H9 (cell line): ENCODE measurements around the gene LPIN2. TPM values are rescaled to one million over a fixed set of nuclear protein-coding genes. Genes with fewer than 3 reads are reported as not detected.

Experiments
- DNase-seq: peaks from one replicate; pipeline ENCODE4 v3.0.0-alpha.2; 2017
- H2AFZ ChIP-seq: one replicate; pipeline ENCODE4 v1.6.1; 2013; ENCODE audit warnings: mild to moderate bottlenecking, low read length, control low read depth, moderate library complexity
- H2AK5ac ChIP-seq: 2 replicates; pipeline ENCODE4 v1.6.1; 2013; ENCODE audit warnings: low read length, control low read depth, mixed read lengths; ENCODE audit not compliant: insufficient read length
- H2BK120ac ChIP-seq: one replicate; pipeline ENCODE4 v1.6.1; 2013; ENCODE audit warnings: low read depth, mild to moderate bottlenecking, low read length, control low read depth, inconsistent platforms; ENCODE audit not compliant: poor library complexity, severe bottlenecking
- H2BK12ac ChIP-seq: 2 replicates; pipeline ENCODE4 v1.6.1; 2013; ENCODE audit warnings: low read length, control low read depth, mixed read lengths, low read depth; ENCODE audit not compliant: insufficient read length
- H2BK15ac ChIP-seq: 2 replicates; pipeline ENCODE4 v1.6.1; 2013; ENCODE audit warnings: low read depth, low read length, control low read depth
- H2BK20ac ChIP-seq: one replicate; pipeline ENCODE4 v1.6.1; 2013; ENCODE audit warnings: low read depth, mild to moderate bottlenecking, low read length, control low read depth, inconsistent platforms; ENCODE audit not compliant: poor library complexity, severe bottlenecking
- H2BK5ac ChIP-seq: 2 replicates; pipeline ENCODE4 v1.6.1; 2013; ENCODE audit warnings: low read length, control low read depth, mixed read lengths; ENCODE audit not compliant: insufficient read length
- H3K14ac ChIP-seq: 2 replicates; pipeline ENCODE4 v1.6.1; 2013; ENCODE audit warnings: low read length, control low read depth; ENCODE audit not compliant: insufficient read depth
- H3K18ac ChIP-seq: 2 replicates; pipeline ENCODE4 v1.6.1; 2013; ENCODE audit warnings: low read depth, mild to moderate bottlenecking, mixed read lengths, low read length, control low read depth; ENCODE audit not compliant: insufficient read length
- H3K23ac ChIP-seq: 2 replicates; pipeline ENCODE4 v1.6.1; 2013; ENCODE audit warnings: low read length, control low read depth, mixed read lengths, low read depth; ENCODE audit not compliant: insufficient read length
- H3K23me2 ChIP-seq: 2 replicates; pipeline ENCODE4 v1.6.1; 2013; ENCODE audit warnings: low read depth, mild to moderate bottlenecking, mixed read lengths, low read length, control low read depth; ENCODE audit not compliant: insufficient read length, poor library complexity, severe bottlenecking
- H3K27ac ChIP-seq: 2 replicates; pipeline ENCODE4 v1.5.1; 2013; ENCODE audit warnings: low read length, control low read depth, mixed read lengths, low read depth; ENCODE audit not compliant: insufficient read length
- H3K27me3 ChIP-seq: 2 replicates; pipeline ENCODE4 v1.6.1; 2013; ENCODE audit warnings: low read length, control low read depth, inconsistent platforms; ENCODE audit not compliant: insufficient read depth
- H3K4ac ChIP-seq: 2 replicates; pipeline ENCODE4 v1.6.1; 2013; ENCODE audit warnings: low read depth, mild to moderate bottlenecking, control low read depth, inconsistent platforms, low read length, moderate library complexity
- H3K4me1 ChIP-seq: 2 replicates; pipeline ENCODE4 v1.6.1; 2013; ENCODE audit warnings: low read length, control low read depth, inconsistent platforms; ENCODE audit not compliant: insufficient read depth
- H3K4me2 ChIP-seq: 2 replicates; pipeline ENCODE4 v1.6.1; 2013; ENCODE audit warnings: low read length, control low read depth, mixed read lengths; ENCODE audit not compliant: insufficient read length, insufficient read depth
- H3K56ac ChIP-seq: 2 replicates; pipeline ENCODE4 v1.6.1; 2013; ENCODE audit warnings: low read depth, mild to moderate bottlenecking, mixed read lengths, low read length, control low read depth; ENCODE audit not compliant: insufficient read length
- H3K79me1 ChIP-seq: 2 replicates; pipeline ENCODE4 v1.6.1; 2013; ENCODE audit warnings: low read depth, mild to moderate bottlenecking, moderate library complexity, low read length, control low read depth, inconsistent platforms; ENCODE audit not compliant: insufficient read depth, poor library complexity, severe bottlenecking
- H3K79me2 ChIP-seq: 2 replicates; pipeline ENCODE4 v1.6.1; 2013; ENCODE audit warnings: low read length, control low read depth, inconsistent platforms; ENCODE audit not compliant: insufficient read depth
- H3K9ac ChIP-seq: 2 replicates; pipeline ENCODE4 v1.6.1; 2013; ENCODE audit warnings: low read length, control low read depth, mixed read lengths; ENCODE audit not compliant: insufficient read length; ENCODE audit errors: extremely low read depth
- H3K9me3 ChIP-seq: one replicate; pipeline ENCODE4 v1.6.1; 2013; ENCODE audit warnings: low read depth, low read length, inconsistent platforms; ENCODE audit not compliant: control insufficient read depth
- H3T11ph ChIP-seq: one replicate; pipeline ENCODE4 v1.6.1; 2013; ENCODE audit warnings: mild to moderate bottlenecking, low read length, control low read depth, inconsistent platforms
- H4K20me1 ChIP-seq: one replicate; pipeline ENCODE4 v1.6.1; 2013; ENCODE audit not compliant: control insufficient read depth, insufficient read length, insufficient read depth
- H4K5ac ChIP-seq: 2 replicates; pipeline ENCODE4 v1.6.1; 2013; ENCODE audit warnings: low read depth, mild to moderate bottlenecking, mixed read lengths, low read length, control low read depth; ENCODE audit not compliant: insufficient read length
- H4K8ac ChIP-seq: replicated peaks from 2 replicates; pipeline ENCODE4 v1.6.1; 2013; ENCODE audit warnings: low read length, control low read depth, mixed read lengths, low read depth; ENCODE audit not compliant: insufficient read length
- H4K91ac ChIP-seq: 2 replicates; pipeline ENCODE4 v1.6.1; 2013; ENCODE audit warnings: low read depth, mild to moderate bottlenecking, moderate library complexity, mixed read lengths, low read length, control low read depth; ENCODE audit not compliant: insufficient read length
- H3K27ac Mint-ChIP-seq, 3 experiments: 2 replicates in 2 of 3; 3 replicates in 1 of 3; pipeline ENCODE4 v1.8.0; 2020 to 2021; ENCODE audit warnings: mixed read lengths in 3 of 3, mild to moderate bottlenecking in 1 of 3, moderate library complexity in 1 of 3
- H3K27me3 Mint-ChIP-seq: 2 replicates; pipeline ENCODE4 v1.8.0; 2021; ENCODE audit warnings: low read depth, mild to moderate bottlenecking, moderate library complexity, mixed read lengths
- H3K36me3 Mint-ChIP-seq, 3 experiments: 2 replicates in 2 of 3; 3 replicates in 1 of 3; pipeline ENCODE4 v1.8.0; 2020 to 2021; ENCODE audit warnings: low read depth in 3 of 3, mixed read lengths in 3 of 3; ENCODE audit not compliant: insufficient read depth in 1 of 3
- H3K4me1 Mint-ChIP-seq, 2 experiments: 2 replicates each; pipeline ENCODE4 v1.8.0; 2020; ENCODE audit warnings: mixed read lengths in 2 of 2
- H3K4me3 Mint-ChIP-seq, 2 experiments: 2 replicates in 1 of 2; 3 replicates in 1 of 2; pipeline ENCODE4 v1.8.0; 2020 to 2021; ENCODE audit warnings: mild to moderate bottlenecking in 2 of 2, mixed read lengths in 2 of 2, moderate library complexity in 1 of 2
- H3K9me3 Mint-ChIP-seq, 2 experiments: 2 replicates in 1 of 2; 3 replicates in 1 of 2; pipeline ENCODE4 v1.8.0; 2020; ENCODE audit warnings: mild to moderate bottlenecking in 2 of 2, mixed read lengths in 2 of 2, moderate library complexity in 1 of 2
- CTCF ChIP-seq: fragments of 200-600 bp; sonication (generic); conservative IDR thresholded peaks from 3 replicates; pipeline ENCODE4 v1.8.0; 2021; ENCODE audit warnings: antibody characterized with exemption, mild to moderate bottlenecking
- WGBS: extraction: QIAGEN DNeasy Blood & Tissue Kit; methylation state at CpG from one replicate; pipeline ENCODE4 v1.1.7; 2013; ENCODE audit warnings: missing lambda C conversion rate, low lambda C conversion rate, mixed read lengths; ENCODE audit not compliant: insufficient read length; ENCODE audit errors: extremely low coverage; 5-methylcytosine and 5-hydroxymethylcytosine counted together
- long read RNA-seq: library from polyadenylated mRNA; unstranded; transcript quantifications from one replicate; pipeline ENCODE4 v2.0.0, GENCODE V29; 2020
- total RNA-seq: library from RNA; stranded (reverse); gene quantifications from 2 replicates; pipeline ENCODE4 v1.2.1, GENCODE V29; 2021

Gene LPIN2
- total RNA-seq, result 9.2 and 9.9 TPM in 2 replicates
- long read RNA-seq, partial matches to known transcripts, result 3 of 9 reads
- long read RNA-seq, other reads (novel, unspliced or antisense), result 6 of 9 reads

DNA sequence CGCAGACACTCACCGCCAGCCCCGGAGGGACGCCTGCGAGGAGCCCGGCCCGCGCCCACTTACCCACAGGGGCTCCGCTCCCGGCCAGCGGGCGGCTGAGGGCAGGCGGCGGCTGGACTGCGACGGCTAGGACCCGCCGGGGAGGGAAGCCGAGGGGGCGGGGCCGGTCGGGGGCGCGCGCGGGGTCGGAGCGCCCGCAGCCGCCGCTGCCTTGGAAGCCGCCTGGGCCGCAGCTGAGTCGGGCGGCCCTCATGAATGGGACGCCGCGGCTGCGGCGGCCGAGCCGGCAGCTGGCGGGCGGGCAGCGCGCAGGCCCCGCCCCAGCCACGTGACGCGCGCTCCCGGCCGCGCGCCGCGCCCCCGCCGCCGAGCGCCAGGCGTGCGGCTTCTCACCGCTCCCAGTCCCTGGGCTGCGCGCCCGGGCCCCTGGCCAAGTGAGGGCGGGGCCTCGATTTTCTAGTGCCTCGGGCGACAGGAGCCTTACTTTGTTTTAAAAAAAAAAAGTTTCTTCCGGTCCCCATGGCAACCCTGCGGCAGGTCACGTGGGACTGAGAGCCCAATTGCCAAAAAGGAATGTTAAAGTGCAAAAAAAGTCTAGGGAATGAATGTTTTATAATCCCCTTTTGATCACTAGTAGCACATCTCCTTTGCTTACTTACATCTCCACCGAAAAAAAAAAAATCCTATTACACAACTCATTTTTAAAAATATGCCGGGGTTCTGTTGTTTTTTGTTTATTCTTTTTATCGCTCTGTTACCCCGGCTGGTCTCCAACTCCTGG lies at the start of gene LPIN2:
Gene LPIN2 (minus strand): TSS at position 121 of the 781 bp plus-strand sequence. CDS start 52,304 bp downstream, outside the sequence.
- H3K79me2 ChIP-seq, result no peaks in the 10 kb centered on the region
- WGBS, result no CpG with 5 or more reads among the region's 78 CpGs

More for the DNA sequence above, at the start of gene LPIN2:
- Histone ChIP-seq H4K5ac (no peak within 1 kb of the TSS), H3K79me1 (peaks cover 2% of the 10 kb centered on the region), H2AK5ac (no peak within 1 kb of the TSS), H3K18ac (no peak within 1 kb of the TSS), H2BK12ac (no peak within 1 kb of the TSS), H3K9me3 (no peaks in the 10 kb centered on the region), H3K4me2 (peak within 1 kb of the TSS; percentile 76), H2BK120ac (no peak within 1 kb of the TSS), H4K91ac (no peak within 1 kb of the TSS), H2BK15ac (no peak within 1 kb of the TSS), H3T11ph (no peak within 1 kb of the TSS), H2BK5ac (no peak within 1 kb of the TSS), H3K9ac (peak within 1 kb of the TSS; percentile 78), H3K23me2 (peaks cover 4% of the 10 kb centered on the region), H2BK20ac (no peak within 1 kb of the TSS), H4K8ac (no peak within 1 kb of the TSS), H3K4me1 (no peaks in the 10 kb centered on the region), H3K23ac (no peak within 1 kb of the TSS), H3K4ac (no peak within 1 kb of the TSS), H3K14ac (peak within 1 kb of the TSS; percentile 27), H3K27me3 (no peaks in the 10 kb centered on the region), H3K56ac (no peak within 1 kb of the TSS), H2AFZ (no peak within 1 kb of the TSS), H4K20me1 (no peaks in the 10 kb centered on the region), H3K27ac (no peak within 1 kb of the TSS)
- no peaks in the 10 kb centered on the region; a peak in 1 of 5 replicates for H3K9me3 Mint-ChIP-seq
- peaks cover 13 to 34% (median 16%) of the 10 kb centered on the region in 3 experiments for H3K36me3 Mint-ChIP-seq
- H3K27ac Mint-ChIP-seq, result peak within 1 kb of the TSS; percentile 92 to 96 (median 96)
- TF ChIP-seq CTCF, result no peak
- DNase-seq, result peak; percentile 96
- H3K4me3 Mint-ChIP-seq, result peak within 1 kb of the TSS; percentile 86 to 95
- peaks cover 3% of the 10 kb centered on the region for H3K27me3 Mint-ChIP-seq
- peaks cover 14 to 19% of the 10 kb centered on the region in 2 experiments for H3K4me1 Mint-ChIP-seq
